ENCODE measurements around the gene GOLGA6L2.
"Not testable (repeated sequence)": the region's sequence is repeated elsewhere in the genome, so short reads cannot be mapped to it uniquely, and the experiment has no call there.

GOLGA6L2 gene

GRCh38 chr15:23447107-23447500 is at the start of gene GOLGA6L2:
Gene GOLGA6L2 (minus strand): TSS chr15:23447243. CDS start chr15:23447181, 62 bp downstream.
- no peak for DNase-seq (ENCODE audit: low spot score)

GRCh38 chr15:23484870-23485269 is 37.8 kb upstream of the GOLGA6L2 start:
- DNase-seq (ENCODE audit: low spot score): no peak

DNA sequence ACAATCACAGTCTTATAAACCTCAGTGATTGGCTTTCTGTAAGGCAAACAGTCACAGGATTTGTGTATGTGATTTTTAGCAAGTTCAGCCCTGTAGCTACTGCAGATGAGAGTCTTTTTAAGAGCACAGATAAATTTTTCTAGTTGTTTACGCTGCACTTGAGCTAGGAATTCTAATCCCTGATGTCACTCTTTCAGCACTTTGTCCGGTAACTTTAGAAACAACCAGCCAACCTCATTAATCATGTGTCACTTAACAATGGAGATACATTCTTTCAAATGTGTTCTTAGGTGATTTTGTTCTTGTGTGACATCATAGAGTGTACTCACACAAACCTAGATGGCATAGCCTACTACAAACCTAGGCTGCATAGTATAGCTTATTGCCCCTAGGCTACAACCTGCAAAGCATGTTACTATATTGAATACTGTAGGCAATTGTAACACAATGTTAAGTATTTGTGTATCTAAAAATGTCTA is 36.8 kb upstream of the GOLGA6L2 start:
- no peak for DNase-seq (ENCODE audit: low spot score)

- no peak for DNase-seq (ENCODE audit: low spot score)
These were observed 35.9 kb upstream of the GOLGA6L2 start for GRCh38 chr15:23482764-23483489.

DNA sequence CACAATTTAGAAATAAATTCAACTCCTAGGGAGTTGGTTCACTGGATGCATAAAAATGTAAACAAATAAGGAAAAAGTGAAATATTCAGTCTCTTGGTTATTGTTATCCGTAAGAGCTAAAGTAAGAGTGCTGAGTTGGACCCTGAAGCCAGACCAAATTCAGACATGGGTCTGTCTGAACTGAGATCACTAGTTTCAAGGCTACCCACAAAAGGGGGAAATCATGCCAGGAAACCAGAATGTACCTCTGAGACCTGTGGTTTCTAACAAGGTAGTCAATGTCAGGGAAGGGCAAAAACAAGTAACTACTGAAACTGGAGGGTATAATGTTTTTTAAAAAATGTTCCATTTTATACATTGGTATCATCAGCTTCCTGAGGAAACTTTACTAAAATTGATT is 35.2 kb upstream of the GOLGA6L2 start:
- DNase-seq (ENCODE audit: low spot score): no peak

DNA sequence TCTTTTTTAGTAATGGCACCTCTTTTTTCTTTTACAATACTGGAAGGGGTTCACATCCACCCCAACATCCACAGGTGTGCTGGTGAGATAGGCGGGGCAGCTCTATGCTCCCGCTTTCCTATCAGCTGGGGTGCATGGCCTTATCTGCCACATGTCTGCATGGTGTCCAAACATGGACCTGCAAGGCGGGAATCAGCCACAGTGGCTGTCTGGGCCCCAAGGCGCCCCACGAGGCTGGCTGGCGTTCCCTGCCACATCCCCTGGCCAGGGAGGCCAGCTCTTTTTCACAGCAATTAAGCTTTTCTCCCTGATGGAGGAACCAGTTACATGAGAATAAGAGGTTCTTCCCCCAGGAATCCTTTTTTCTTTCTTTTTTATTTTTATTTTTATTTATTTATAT is 30.9 kb upstream of the GOLGA6L2 start:
- DNase-seq (ENCODE audit: low spot score): no peak

DNA sequence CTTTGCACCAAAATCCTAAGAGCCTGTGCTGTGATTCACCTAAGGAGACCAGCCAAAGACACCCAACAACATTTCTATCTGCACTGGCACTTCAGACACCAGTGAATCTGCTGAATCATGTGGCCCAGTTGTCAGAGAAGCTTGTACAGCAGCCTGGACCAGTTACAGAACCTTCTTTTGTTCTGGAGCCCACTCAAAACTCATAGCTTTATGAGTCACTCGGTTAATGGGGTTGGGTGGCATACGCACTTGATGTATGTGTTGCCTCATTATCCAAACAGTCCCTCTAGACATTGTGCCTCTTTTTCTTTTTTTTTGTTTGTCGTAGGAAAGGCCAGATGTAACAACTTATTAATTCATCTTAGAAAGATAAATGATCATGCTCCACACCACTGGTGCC is 25.6 kb upstream of the GOLGA6L2 start:
- DNase-seq (ENCODE audit: low spot score): no peak

DNA sequence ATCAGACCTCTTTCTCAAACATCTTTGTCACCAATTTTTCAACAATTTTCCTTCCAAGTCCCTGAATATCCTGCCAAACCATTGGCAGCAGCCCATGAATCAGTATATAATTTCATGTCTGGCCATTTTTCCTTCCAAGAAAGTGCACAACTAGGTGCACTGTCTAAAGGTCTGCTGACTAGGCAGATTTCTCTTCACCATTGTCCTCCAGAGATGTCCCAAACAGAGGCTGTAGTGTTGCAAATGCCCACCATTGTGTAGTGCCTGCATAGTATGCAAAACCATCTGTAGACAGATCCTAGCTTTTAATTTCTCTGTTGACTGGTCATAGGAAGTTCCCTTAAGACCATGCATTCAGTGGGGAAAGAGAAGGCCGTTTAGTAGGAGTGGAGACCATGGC is 25.0 kb upstream of the GOLGA6L2 start:
- no peak for DNase-seq (ENCODE audit: low spot score)

DNA sequence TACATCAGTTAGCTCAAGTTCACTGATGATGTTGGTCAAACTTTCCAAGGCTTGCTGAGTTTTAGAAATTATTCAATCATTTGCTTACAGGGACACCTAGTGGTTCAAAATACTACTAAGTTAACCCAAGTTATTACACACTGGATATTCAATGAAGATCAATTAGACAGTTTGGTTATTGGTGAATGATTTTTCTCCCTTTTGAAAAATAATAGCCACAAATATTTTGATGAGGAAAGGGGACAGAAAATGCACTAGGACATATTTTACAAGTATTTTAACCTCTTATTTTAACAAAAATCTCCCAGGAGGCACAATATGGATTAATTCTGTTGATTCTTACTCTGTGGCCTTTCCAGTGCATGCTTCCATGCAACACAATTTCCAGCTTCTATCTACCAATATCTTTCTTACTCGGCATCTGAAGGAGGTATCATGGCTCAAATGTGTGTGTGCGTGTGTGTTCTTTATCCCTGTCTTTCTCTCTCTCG is 20.1 kb upstream of the GOLGA6L2 start:
- no peak for DNase-seq (ENCODE audit: low spot score)

DNA sequence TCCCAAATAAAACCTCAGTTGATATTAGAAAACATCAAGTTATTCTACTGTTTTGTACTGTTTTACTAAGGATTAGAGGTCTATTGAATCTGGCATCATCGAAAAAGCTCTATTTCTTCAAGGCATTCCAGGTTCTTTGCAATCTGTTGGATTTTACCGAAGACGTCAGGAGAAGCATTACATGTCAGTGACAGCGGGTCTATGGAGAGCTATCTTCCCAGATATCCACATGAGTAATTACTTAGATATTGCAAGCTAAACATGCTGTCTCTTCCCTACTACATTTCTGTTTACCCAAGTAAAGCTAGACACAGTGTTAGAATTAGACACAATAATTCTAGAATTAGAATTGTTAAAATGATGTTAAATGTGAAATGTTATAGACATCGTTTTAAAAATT is 10.8 kb upstream of the GOLGA6L2 start:
- DNase-seq (ENCODE audit: low spot score): no peak

- no peak for DNase-seq (ENCODE audit: low spot score)
These were observed 582 bp downstream of the GOLGA6L2 start for GRCh38 chr15:23446215-23447106.

DNA sequence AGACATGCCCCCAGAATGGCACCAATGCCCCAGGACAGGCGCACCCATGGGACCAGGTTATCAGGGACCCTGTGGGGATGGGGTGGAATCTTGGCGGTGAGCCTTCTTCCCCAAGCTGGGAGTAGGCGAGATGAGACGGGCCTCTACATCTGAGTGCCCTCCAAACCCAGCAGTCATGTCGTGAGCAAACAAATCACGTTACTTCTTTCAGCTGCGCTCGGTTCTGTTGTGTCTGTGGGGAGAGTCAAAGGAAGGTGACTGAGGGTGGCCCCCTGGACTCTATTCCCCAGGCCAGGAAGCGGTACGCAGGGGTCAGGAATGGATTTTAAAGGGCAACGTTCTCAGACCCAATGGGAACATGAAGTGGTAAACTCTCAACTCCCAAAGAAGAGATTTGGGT is 2.8 kb downstream of the GOLGA6L2 start:
- no peak for DNase-seq (ENCODE audit: low spot score)

DNA sequence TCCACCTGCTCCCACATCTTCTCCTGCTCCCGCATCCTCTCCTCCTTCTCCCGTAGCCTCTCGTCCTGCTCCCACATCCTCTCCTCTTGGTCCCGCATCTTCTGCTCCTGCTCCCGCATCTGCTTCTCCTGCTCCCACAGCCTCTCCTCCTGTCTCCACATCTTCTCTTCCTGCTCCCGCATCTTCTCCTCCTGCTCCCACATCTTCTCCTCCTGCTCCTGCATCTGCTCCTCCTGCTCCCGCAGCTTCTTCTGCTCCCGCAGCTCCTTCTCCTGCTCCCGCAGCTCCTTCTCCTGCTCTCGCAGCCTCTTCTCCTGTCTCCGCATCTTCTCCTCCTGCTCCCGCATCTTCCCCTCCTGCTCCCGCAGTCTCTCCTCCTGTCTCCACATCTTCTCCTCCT is 5.8 kb downstream of the GOLGA6L2 start:
- DNase-seq (ENCODE audit: low spot score): no peak

GRCh38 chr15:23440596-23440995 is 6.4 kb downstream of the GOLGA6L2 start:
- no peak for DNase-seq (ENCODE audit: low spot score)

DNA sequence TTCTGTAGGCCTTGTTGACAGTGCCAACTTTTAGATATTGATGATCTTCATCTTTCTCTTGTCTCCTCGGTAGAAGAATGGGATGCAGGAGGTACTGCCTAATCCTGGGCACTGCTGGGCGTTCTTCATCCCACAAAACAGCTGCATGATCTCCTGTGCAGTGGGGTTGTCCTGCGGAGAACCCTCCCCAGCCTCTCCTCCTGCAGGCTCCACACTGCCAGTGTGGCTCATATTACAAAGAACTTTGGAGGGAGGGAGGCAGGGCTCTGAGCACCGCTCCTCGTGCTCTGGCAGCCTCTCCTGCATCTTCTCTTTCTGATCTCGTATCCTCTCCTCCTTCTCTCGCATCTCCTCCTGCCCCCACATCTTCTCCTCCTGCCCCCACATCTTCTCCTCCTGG is 7.5 kb downstream of the GOLGA6L2 start:
- no peak for DNase-seq (ENCODE audit: low spot score)

- DNase-seq (ENCODE audit: low spot score): no peak
These were observed 8.1 kb downstream of the GOLGA6L2 start for GRCh38 chr15:23438816-23439466.

DNA sequence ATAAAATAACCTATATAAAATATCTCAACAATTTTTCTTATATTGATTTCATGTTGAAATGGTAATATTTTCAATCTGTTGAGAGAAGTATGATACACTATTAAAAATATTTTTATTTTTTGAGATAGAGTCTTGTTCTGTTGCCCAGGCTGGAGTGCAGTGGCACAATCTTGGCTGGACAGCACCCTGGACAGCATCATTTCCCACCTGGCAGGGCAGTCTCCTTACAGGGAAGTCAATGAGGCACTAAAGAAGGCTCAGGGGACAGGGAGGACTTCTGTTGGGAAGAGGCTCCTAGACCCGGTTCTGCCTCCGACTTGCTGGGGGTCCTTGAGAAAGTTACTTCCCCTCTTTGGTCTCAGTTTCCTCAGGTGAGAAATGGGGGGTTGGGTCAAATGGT is 9.4 kb downstream of the GOLGA6L2 start:
- no peak for DNase-seq (ENCODE audit: low spot score)

DNA sequence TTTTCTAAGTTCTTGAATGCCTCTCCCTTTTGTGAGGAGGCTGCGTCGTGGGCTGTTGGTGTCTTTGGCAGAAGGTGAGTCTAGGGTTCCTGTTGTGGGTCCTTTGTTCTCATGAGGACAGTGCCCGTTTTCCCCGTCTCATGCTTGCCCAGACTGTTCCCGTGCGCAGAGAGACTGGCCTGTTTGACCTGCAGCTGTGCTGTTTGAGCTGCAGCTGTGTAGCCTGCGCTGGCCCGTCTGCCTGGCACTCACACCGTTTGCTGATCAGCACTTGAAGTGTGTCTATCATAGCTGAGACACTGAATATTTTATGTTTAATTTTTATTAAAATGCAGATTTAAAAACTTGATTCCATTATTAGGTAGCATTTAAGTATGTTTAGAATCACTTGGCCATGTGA is 9.9 kb downstream of the GOLGA6L2 start:
- DNase-seq (ENCODE audit: low spot score): no peak

GRCh38 chr15:23436421-23436820 is 10.6 kb downstream of the GOLGA6L2 start:
- DNase-seq (ENCODE audit: low spot score): no peak

DNA sequence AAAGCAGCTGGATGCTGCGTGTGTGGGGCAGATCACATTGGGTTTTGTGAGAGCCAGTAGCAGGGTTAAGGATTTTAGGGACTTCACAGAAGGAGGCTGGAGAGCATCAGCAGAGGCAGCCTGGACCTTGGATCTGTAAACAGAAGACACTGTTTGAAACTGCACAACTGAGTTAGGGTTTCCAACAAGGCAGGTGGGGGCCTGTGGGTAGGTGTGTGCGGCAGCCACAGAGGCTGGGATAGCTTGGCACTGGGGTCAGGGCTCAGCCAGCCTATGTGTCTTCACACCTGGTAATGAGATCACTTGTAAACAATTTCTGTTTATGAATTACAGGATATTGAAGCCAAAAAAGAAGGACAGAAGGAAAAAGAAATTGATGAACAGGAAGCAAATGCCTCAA is 12.3 kb downstream of the GOLGA6L2 start:
- DNase-seq (ENCODE audit: low spot score): not testable (repeated sequence)

GRCh38 chr15:23425327-23425726 is 21.7 kb downstream of the GOLGA6L2 start:
- not testable (repeated sequence) for DNase-seq (ENCODE audit: low spot score)

- DNase-seq (ENCODE audit: low spot score): no peak
These were observed 22.7 kb downstream of the GOLGA6L2 start for GRCh38 chr15:23424111-23424904.

All from CD4-positive, alpha-beta T cell treated with Interleukin-15 for 4 hours (primary cell).